Vagina (tissue), 2 donors: ENCODE data around the gene FUCA1.

ENCODE experiments used
- CTCF ChIP-seq, 3 experiments: fragments of 450-650 bp in 2 of 3; fragments of 200-600 bp in 1 of 3; sonication (generic) in 1 of 3; IDR thresholded peaks; one replicate each; pipeline ENCODE4 v1.5.1; 2017 to 2019; ENCODE audit warnings: antibody characterized with exemption in 3 of 3, mild to moderate bottlenecking in 2 of 3, moderate library complexity in 2 of 3
- POLR2A ChIP-seq, 2 donors: fragments of 450-650 bp; IDR thresholded peaks; one replicate each; pipeline ENCODE4 v1.6.1; 2017; ENCODE audit warnings: antibody characterized with exemption in 2 of 2, mild to moderate bottlenecking in 2 of 2, moderate library complexity in 2 of 2
- POLR2AphosphoS5 ChIP-seq, 2 donors: sonication (generic); formaldehyde crosslinking; IDR thresholded peaks; one replicate each; pipeline ENCODE4 v1.9.0; 2017; ENCODE audit warnings: antibody characterized with exemption in 2 of 2, mild to moderate bottlenecking in 2 of 2, low read depth in 1 of 2; ENCODE audit not compliant: insufficient read depth in 1 of 2

GRCh38 chr1:23804183-23804835 is 63.8 kb downstream of the FUCA1 start:
- TF ChIP-seq CTCF (IDR thresholded peaks at IDR 0.05) (no peak), POLR2A (IDR thresholded peaks at IDR 0.05) (no peak), POLR2AphosphoS5 (IDR thresholded peaks at IDR 0.05; ENCODE audit: insufficient read depth in 1 of 2, low read depth in 1 of 2) (no peak)
